GM18907 (cell line): ENCODE measurements around the gene MOV10L1.

Source experiments
- ATAC-seq: cut with Tn5 transposase; IDR thresholded peaks from one replicate; pipeline ENCODE4 v1.9.1; 2021; ENCODE audit warnings: mild to moderate bottlenecking, moderate library complexity; ENCODE audit not compliant: unreplicated experiment

The MOV10L1 gene

DNA sequence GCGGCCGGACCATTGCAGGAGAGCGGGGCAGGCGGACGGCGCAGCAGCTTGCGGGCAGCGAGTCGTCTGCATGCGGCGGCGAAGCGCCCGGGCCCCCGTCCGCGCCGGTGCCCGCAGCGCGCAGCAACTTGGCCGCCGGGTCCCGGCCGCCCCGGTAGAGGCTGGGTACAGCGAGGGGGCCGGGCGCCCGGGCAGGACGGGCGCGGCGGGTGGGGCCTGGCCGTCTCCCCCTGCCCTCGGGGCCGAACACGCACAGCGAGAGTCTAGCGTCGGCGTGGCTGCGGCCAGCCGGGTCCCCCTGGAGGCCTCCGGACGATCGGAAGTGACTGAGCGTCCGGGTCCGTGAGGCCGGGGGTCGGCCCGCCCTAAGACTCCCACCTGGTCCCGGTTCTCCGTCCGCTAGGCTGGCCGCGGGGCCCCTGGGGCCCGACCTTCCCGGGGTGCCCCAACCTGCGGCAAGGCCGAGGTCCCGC, 95.1 kb downstream of the MOV10L1 start:
- no peak for ATAC-seq

GRCh38 chr22:50185375-50186087, 95.7 kb downstream of the MOV10L1 start, which contains the start of gene TRABD:
Gene TRABD (plus strand): TSS chr22:50185913. CDS start chr22:50193061, 7,148 bp downstream.
- no peak for ATAC-seq

- no peak for ATAC-seq
Measured at GRCh38 chr22:50186181-50186714, 96.4 kb downstream of the MOV10L1 start.

DNA sequence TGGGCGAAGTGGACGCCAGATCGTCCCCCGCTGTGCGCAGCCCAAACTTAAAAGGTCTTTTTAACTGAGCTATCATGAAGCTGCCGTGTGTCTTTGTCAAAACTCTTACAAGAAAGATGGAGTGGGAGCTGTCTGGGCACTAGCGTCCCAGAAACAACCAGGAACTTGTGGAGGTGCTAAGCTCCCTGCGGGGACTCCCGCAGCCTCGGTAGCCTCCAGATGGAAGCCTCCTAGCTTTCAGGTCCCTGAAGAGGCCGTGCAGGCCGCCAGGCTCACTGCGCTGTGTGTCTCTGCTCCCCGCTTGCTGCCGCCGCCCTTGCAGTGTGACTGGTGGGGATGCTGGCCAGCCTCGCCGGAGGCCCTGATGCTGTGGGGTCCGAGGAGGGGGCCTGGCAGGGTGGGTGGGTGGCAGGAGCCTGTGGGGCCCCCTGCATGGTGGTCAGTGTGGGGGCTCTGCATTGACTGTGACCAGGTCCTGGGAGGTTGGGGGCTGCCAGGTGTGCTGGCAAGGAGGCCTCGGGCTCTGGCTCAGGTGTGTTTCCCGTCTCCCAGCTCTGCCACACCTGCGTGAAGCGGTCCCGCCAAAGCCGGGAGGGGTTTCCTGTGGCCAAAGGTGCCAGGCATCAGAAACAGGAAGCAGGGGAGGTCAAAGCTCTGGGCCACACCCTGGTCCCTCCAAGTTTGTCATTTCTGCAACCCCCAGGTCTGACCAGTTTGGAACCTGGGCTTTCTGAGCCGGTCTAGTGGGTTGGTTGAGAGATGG, 97.1 kb downstream of the MOV10L1 start:
- ATAC-seq: no peak

GRCh38 chr22:50188356-50188755, 98.5 kb downstream of the MOV10L1 start:
- ATAC-seq: no peak

GRCh38 chr22:50189184-50189848, 99.5 kb downstream of the MOV10L1 start:
- no peak for ATAC-seq

DNA sequence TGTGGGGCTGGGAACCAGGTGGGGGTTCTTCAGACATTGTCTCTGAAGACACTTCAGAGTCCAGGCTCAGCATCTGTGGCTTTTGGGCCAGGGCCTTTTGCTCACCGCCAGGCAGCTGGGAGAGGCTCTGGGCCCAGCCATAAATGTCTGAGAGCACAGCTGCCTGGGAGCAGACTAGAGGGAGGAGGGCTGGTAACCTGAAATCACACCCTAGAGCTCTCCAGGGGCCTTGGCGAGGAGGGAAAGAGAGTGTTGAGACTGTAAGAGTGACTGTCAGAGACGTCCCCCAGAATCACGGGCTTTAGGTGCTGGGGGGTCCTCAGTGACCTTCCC, 100.0 kb downstream of the MOV10L1 start:
- peak; percentile 0 for ATAC-seq

- peak; percentile 47 for ATAC-seq
Measured at GRCh38 chr22:50190182-50190940, 100.6 kb downstream of the MOV10L1 start.

GRCh38 chr22:50190941-50191741, 101.3 kb downstream of the MOV10L1 start:
- peak; percentile 19 for ATAC-seq

- ATAC-seq: no peak
Measured at GRCh38 chr22:50192436-50193204, 102.8 kb downstream of the MOV10L1 start.

GRCh38 chr22:50193621-50194020, 103.8 kb downstream of the MOV10L1 start:
- no peak for ATAC-seq

GRCh38 chr22:50194037-50194805, 104.4 kb downstream of the MOV10L1 start:
- no peak for ATAC-seq

GRCh38 chr22:50196256-50196655, 106.5 kb downstream of the MOV10L1 start:
- no peak for ATAC-seq

GRCh38 chr22:50197000-50197800, 107.4 kb downstream of the MOV10L1 start:
- no peak for ATAC-seq

GRCh38 chr22:50197856-50198623, 108.2 kb downstream of the MOV10L1 start:
- ATAC-seq: no peak

GRCh38 chr22:50198624-50199017, 108.8 kb downstream of the MOV10L1 start:
- no peak for ATAC-seq

DNA sequence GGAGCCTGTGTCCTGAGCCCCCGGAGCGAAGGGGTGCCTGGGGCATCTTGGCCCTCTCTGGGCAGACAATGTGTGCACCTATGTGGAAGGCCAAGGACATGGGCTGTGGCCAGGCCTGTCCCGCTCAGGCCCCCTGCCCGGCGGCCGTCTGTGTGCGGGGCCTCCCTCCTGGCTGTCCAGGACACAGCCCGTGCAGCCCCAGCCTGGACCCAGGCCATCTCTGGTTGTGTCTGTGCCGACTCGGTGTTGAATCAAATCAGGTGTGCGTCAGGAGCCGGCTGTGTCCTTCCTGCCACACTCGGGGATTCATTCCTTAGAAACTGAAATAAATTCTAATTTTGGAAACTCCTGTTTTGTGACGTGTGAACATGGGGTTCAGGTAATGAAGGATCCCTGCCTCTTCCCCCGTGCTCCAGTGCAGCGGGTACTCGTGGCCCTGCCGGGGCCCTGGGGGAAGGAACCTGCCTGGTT, 109.5 kb downstream of the MOV10L1 start:
- ATAC-seq: no peak
